Spleen (tissue), 7 donors: Measurements from ENCODE around the gene SPINT2.

Experiments
- CTCF ChIP-seq, 11 experiments: fragments of 200-600 bp in 7 of 11; fragments of 450-650 bp in 4 of 11; sonication (generic) in 4 of 11; IDR thresholded peaks in 8 of 11; conservative IDR thresholded peaks in 3 of 11; 1 replicate in 7 of 11; 2 replicates in 4 of 11; pipeline versions ENCODE4 v1.4.0 to v1.8.0; 2016 to 2021; ENCODE audit warnings: antibody characterized with exemption in 11 of 11, inconsistent platforms in 4 of 11, mild to moderate bottlenecking in 1 of 11
- POLR2A ChIP-seq, 3 donors: fragments of 450-650 bp; IDR thresholded peaks; one replicate each; pipeline ENCODE4 v1.5.1; 2017; ENCODE audit warnings: antibody characterized with exemption in 3 of 3, mild to moderate bottlenecking in 1 of 3
- donor health status: DM: no; HTN: no; CAD: no; lungs with moderate emphysema.
- donor health status: DM: no; HTN: no; CAD: no.
- donor health status: DM: no; HTN: no; CAD: no.

GRCh38 chr19:38336638-38337359 lies 72.4 kb downstream of the SPINT2 start:
- TF ChIP-seq CTCF (IDR thresholded peaks at IDR 0.05 in 8 of 11, conservative IDR thresholded peaks at IDR 0.05 in 3 of 11) (peak in 1 of 11 experiments; percentile 20), POLR2A (IDR thresholded peaks at IDR 0.05) (no peak)
